ENCODE measurements around the gene UBAP1L. TPM values are rescaled to one million over a fixed set of nuclear protein-coding genes. Genes with fewer than 3 reads are reported as not detected.

UBAP1L gene
- total and polyA plus RNA-seq, 4 experiments from 2014 or later = 0.86 to 16.6 (median 15.2) TPM; not detected in 1

GRCh38 chr15:65066001-65066634, 48.9 kb downstream of the UBAP1L start:
- POLR2A ChIA-PET (ENCODE audit: partially characterized antibody) = no interaction called here
- peaks cover 10% of the 10 kb centered on the region for H3K27me3 ChIP-seq (ENCODE audit: insufficient read depth, low read length)
- no peaks in the 10 kb centered on the region for H3K9me3 ChIP-seq (ENCODE audit: control insufficient read depth in 1 of 2, low read length in 2 of 2)
- Mint-ChIP-seq H3K9me3 (no peaks in the 10 kb centered on the region), H3K4me3 (no peak overlapping the region), H3K36me3 (no peaks in the 10 kb centered on the region), H3K27me3 (peaks cover 23 to 34% of the 10 kb centered on the region in 2 donors), H3K4me1 (peaks cover 0 to 10% (median 4%) of the 10 kb centered on the region in 4 donors), H3K27ac (no peak overlapping the region)
- H3K36me3 ChIP-seq (ENCODE audit: insufficient read depth, low read length) = no peaks in the 10 kb centered on the region
- DNase-seq = no peak
- CTCF ChIA-PET (ENCODE audit: partially characterized antibody) = no interaction called here
- no peaks in the 10 kb centered on the region for H3K4me1 ChIP-seq (ENCODE audit: insufficient read depth, low read length)
- H3K4me3 ChIP-seq (ENCODE audit: low read length in 2 of 2) = no peak overlapping the region
- no peak overlapping the region for H3K27ac ChIP-seq (ENCODE audit: low read depth, low read length)
- intact Hi-C loops (cut with micrococcal nuclease) = no loop called here

GRCh38 chr15:65062726-65063125, 52.3 kb downstream of the UBAP1L start:
- no peaks in the 10 kb centered on the region for H3K36me3 ChIP-seq (ENCODE audit: insufficient read depth, low read length)
- no peak overlapping the region for H3K27ac Mint-ChIP-seq
- no peak for DNase-seq
- peaks cover 13% of the 10 kb centered on the region for H3K27me3 ChIP-seq (ENCODE audit: insufficient read depth, low read length)
- no peaks in the 10 kb centered on the region for H3K36me3 Mint-ChIP-seq
- no peaks in the 10 kb centered on the region for H3K9me3 ChIP-seq (ENCODE audit: control insufficient read depth in 1 of 2, low read length in 2 of 2)
- no peak overlapping the region for H3K27ac ChIP-seq (ENCODE audit: low read depth, low read length)
- intact Hi-C loops (cut with micrococcal nuclease) = no loop called here
- POLR2A ChIA-PET (ENCODE audit: partially characterized antibody) = no interaction called here
- H3K4me1 Mint-ChIP-seq = peaks cover 0 to 5% (median 3%) of the 10 kb centered on the region in 4 donors
- H3K4me1 ChIP-seq (ENCODE audit: insufficient read depth, low read length) = no peaks in the 10 kb centered on the region
- CTCF ChIA-PET (ENCODE audit: partially characterized antibody) = interaction anchor here (1.0 to 1.7 kb wide), 2 partner anchors 15 to 37 kb away, joined by 3 read pairs; no protein-coding TSS in a partner anchor
- H3K27me3 Mint-ChIP-seq = peaks cover 21 to 25% of the 10 kb centered on the region in 2 donors
- no peak overlapping the region for H3K4me3 ChIP-seq (ENCODE audit: low read length in 2 of 2)
- no peak overlapping the region for H3K4me3 Mint-ChIP-seq
- peaks cover 0 to 6% (median under 1%) of the 10 kb centered on the region in 8 donors for H3K9me3 Mint-ChIP-seq

- Histone ChIP-seq H3K4me1 (ENCODE audit: insufficient read depth, low read length) (no peaks in the 10 kb centered on the region), H3K27me3 (ENCODE audit: insufficient read depth, low read length) (peaks cover 13% of the 10 kb centered on the region), H3K36me3 (ENCODE audit: insufficient read depth, low read length) (no peaks in the 10 kb centered on the region), H3K27ac (ENCODE audit: low read depth, low read length) (no peak overlapping the region), H3K4me3 (ENCODE audit: low read length in 2 of 2) (no peak overlapping the region), H3K9me3 (ENCODE audit: control insufficient read depth in 1 of 2, low read length in 2 of 2) (no peaks in the 10 kb centered on the region)
- no peak for DNase-seq
- POLR2A ChIA-PET (ENCODE audit: partially characterized antibody) = no interaction called here
- Mint-ChIP-seq H3K4me1 (peaks cover 0 to 1% (median 0%) of the 10 kb centered on the region in 4 donors), H3K27me3 (peaks cover 17 to 21% of the 10 kb centered on the region in 2 donors), H3K27ac (no peak overlapping the region), H3K4me3 (no peak overlapping the region), H3K9me3 (peaks cover 0 to 6% (median under 1%) of the 10 kb centered on the region in 8 donors), H3K36me3 (no peaks in the 10 kb centered on the region)
- CTCF ChIA-PET (ENCODE audit: partially characterized antibody) = interaction anchor here (1.2 to 1.7 kb wide), 2 partner anchors 16 to 28 kb away, joined by 3 to 4 read pairs; no protein-coding TSS in a partner anchor
- intact Hi-C loops (cut with micrococcal nuclease) = no loop called here
Observed at GRCh38 chr15:65062061-65062460, 52.9 kb downstream of the UBAP1L start.

- ChIA-PET CTCF (ENCODE audit: partially characterized antibody) (interaction anchor here (1.2 to 1.7 kb wide), 2 partner anchors 17 to 27 kb away, joined by 3 to 4 read pairs; no protein-coding TSS in a partner anchor), POLR2A (ENCODE audit: partially characterized antibody) (no interaction called here)
Observed at GRCh38 chr15:65060641-65061397, 54.2 kb downstream of the UBAP1L start.

GRCh38 chr15:65059931-65060596, 54.9 kb downstream of the UBAP1L start:
- H3K27ac ChIP-seq (ENCODE audit: low read depth, low read length) = no peak overlapping the region
- Mint-ChIP-seq H3K9me3 (peaks cover 0 to 6% (median under 1%) of the 10 kb centered on the region in 8 donors), H3K27ac (no peak overlapping the region), H3K36me3 (no peaks in the 10 kb centered on the region), H3K4me1 (no peaks in the 10 kb centered on the region), H3K27me3 (peaks cover 2 to 8% of the 10 kb centered on the region in 2 donors), H3K4me3 (no peak overlapping the region)
- ChIA-PET CTCF (ENCODE audit: partially characterized antibody) (no interaction called here), POLR2A (ENCODE audit: partially characterized antibody) (no interaction called here)
- H3K4me3 ChIP-seq (ENCODE audit: low read length in 2 of 2) = no peak overlapping the region
- no peaks in the 10 kb centered on the region for H3K36me3 ChIP-seq (ENCODE audit: insufficient read depth, low read length)
- intact Hi-C loops (cut with micrococcal nuclease) = no loop called here
- DNase-seq = no peak
- H3K9me3 ChIP-seq (ENCODE audit: control insufficient read depth in 1 of 2, low read length in 2 of 2) = no peaks in the 10 kb centered on the region
- H3K4me1 ChIP-seq (ENCODE audit: insufficient read depth, low read length) = no peaks in the 10 kb centered on the region
- peaks cover 5% of the 10 kb centered on the region for H3K27me3 ChIP-seq (ENCODE audit: insufficient read depth, low read length)

More at GRCh38 chr15:65060641-65061397, 54.2 kb downstream of the UBAP1L start:
- H3K27ac ChIP-seq (ENCODE audit: low read depth, low read length) = no peak overlapping the region
- H3K27ac Mint-ChIP-seq = no peak overlapping the region
- DNase-seq = no peak
- no peak overlapping the region for H3K4me3 ChIP-seq (ENCODE audit: low read length in 2 of 2)
- peaks cover 0 to 6% (median under 1%) of the 10 kb centered on the region in 8 donors for H3K9me3 Mint-ChIP-seq
- peaks cover 13% of the 10 kb centered on the region for H3K27me3 ChIP-seq (ENCODE audit: insufficient read depth, low read length)
- no peaks in the 10 kb centered on the region for H3K4me1 ChIP-seq (ENCODE audit: insufficient read depth, low read length)
- no peak overlapping the region for H3K4me3 Mint-ChIP-seq
- no peaks in the 10 kb centered on the region for H3K4me1 Mint-ChIP-seq
- intact Hi-C loops (cut with micrococcal nuclease) = no loop called here
- H3K9me3 ChIP-seq (ENCODE audit: control insufficient read depth in 1 of 2, low read length in 2 of 2) = no peaks in the 10 kb centered on the region
- H3K36me3 ChIP-seq (ENCODE audit: insufficient read depth, low read length) = no peaks in the 10 kb centered on the region
- H3K27me3 Mint-ChIP-seq = peaks cover 8 to 15% of the 10 kb centered on the region in 2 donors
- H3K36me3 Mint-ChIP-seq = no peaks in the 10 kb centered on the region

- Histone ChIP-seq H3K27me3 (ENCODE audit: insufficient read depth, low read length) (peaks cover 3% of the 10 kb centered on the region), H3K4me1 (ENCODE audit: insufficient read depth, low read length) (no peaks in the 10 kb centered on the region), H3K4me3 (ENCODE audit: low read length in 2 of 2) (no peak overlapping the region), H3K9me3 (ENCODE audit: control insufficient read depth in 1 of 2, low read length in 2 of 2) (no peaks in the 10 kb centered on the region), H3K27ac (ENCODE audit: low read depth, low read length) (no peak overlapping the region), H3K36me3 (ENCODE audit: insufficient read depth, low read length) (no peaks in the 10 kb centered on the region)
- DNase-seq = no peak
- H3K27ac Mint-ChIP-seq = no peak overlapping the region
- ChIA-PET POLR2A (ENCODE audit: partially characterized antibody) (no interaction called here), CTCF (ENCODE audit: partially characterized antibody) (no interaction called here)
- no peaks in the 10 kb centered on the region for H3K36me3 Mint-ChIP-seq
- peaks cover 0 to 6% (median under 1%) of the 10 kb centered on the region in 8 donors for H3K9me3 Mint-ChIP-seq
- intact Hi-C loops (cut with micrococcal nuclease) = no loop called here
- no peaks in the 10 kb centered on the region for H3K4me1 Mint-ChIP-seq
- no peak overlapping the region for H3K4me3 Mint-ChIP-seq
- H3K27me3 Mint-ChIP-seq = peaks cover 2 to 8% of the 10 kb centered on the region in 2 donors
Observed at GRCh38 chr15:65059369-65059750, 55.6 kb downstream of the UBAP1L start.

Measured in CD4-positive, alpha-beta memory T cell (primary cell).